Thoracic aorta (tissue), 2 donors: Measurements from ENCODE around the gene SEPTIN8. TPM values are rescaled to one million over a fixed set of nuclear protein-coding genes. Genes with fewer than 3 reads are reported as not detected.

ENCODE experiments used
- ATAC-seq: fragments of 150-250 bp; one replicate; pipeline ENCODE4 v1.8.0; 2017; ENCODE audit warnings: low read depth; ENCODE audit not compliant: insufficient number of reproducible peaks, low FRiP score
- DNase-seq: peaks from one replicate; pipeline ENCODE4 v3.0.0-alpha.2; 2020; ENCODE audit warnings: low spot score
- H3K27ac ChIP-seq, 2 donors: fragments of 200-600 bp; sonication (generic); 1 replicate in 1 of 2; 2 replicates in 1 of 2; pipeline ENCODE4 v1.5.1; 2016; ENCODE audit warnings: mild to moderate bottlenecking in 2 of 2, moderate library complexity in 2 of 2
- H3K27me3 ChIP-seq: fragments of 200-600 bp; sonication (generic); replicated peaks from 2 replicates; pipeline ENCODE4 v1.6.0; 2016; ENCODE audit warnings: mild to moderate bottlenecking; ENCODE audit not compliant: insufficient read depth
- H3K36me3 ChIP-seq: fragments of 200-600 bp; sonication (generic); one replicate; pipeline ENCODE4 v1.5.1; 2016
- H3K4me1 ChIP-seq, 2 donors: fragments of 200-600 bp; sonication (generic); 1 replicate in 1 of 2; 2 replicates in 1 of 2; pipeline versions ENCODE4 v1.5.1 to v1.6.0; 2016; ENCODE audit warnings: low read depth in 2 of 2, mild to moderate bottlenecking in 1 of 2; ENCODE audit not compliant: control insufficient read depth in 1 of 2
- H3K4me3 ChIP-seq: fragments of 200-600 bp; sonication (generic); 2 replicates; pipeline ENCODE4 v1.5.1; 2016; ENCODE audit warnings: mild to moderate bottlenecking
- H3K9me3 ChIP-seq: fragments of 200-600 bp; sonication (generic); 2 replicates; pipeline ENCODE4 v1.5.1; 2016
- CTCF ChIP-seq: fragments of 200-600 bp; sonication (generic); IDR thresholded peaks from one replicate; pipeline ENCODE4 v1.5.1; 2019; ENCODE audit warnings: antibody characterized with exemption
- total RNA-seq, 2 donors: library from RNA; depleted of rRNA; stranded (reverse); fragments of >200 nt; gene quantifications; one replicate each; pipeline versions ENCODE4 v1.1.0 to v1.2.3, GENCODE V29; 2016

SEPTIN8 gene
- total RNA-seq, 2 donors from 2014 or later = 85.7 to 111 TPM

GRCh38 chr5:132751444-132751843, 25.6 kb downstream of the SEPTIN8 start:
- DNase-seq (no peak), ATAC-seq (no peak)
- Histone ChIP-seq H3K27me3 (no peaks in the 10 kb centered on the region), H3K9me3 (no peaks in the 10 kb centered on the region), H3K4me1 (peaks cover 0 to 5% of the 10 kb centered on the region in 2 donors), H3K27ac (no peak overlapping the region), H3K4me3 (no peak overlapping the region), H3K36me3 (no peaks in the 10 kb centered on the region)
- no peak for TF ChIP-seq CTCF

GRCh38 chr5:132750471-132751230, 26.4 kb downstream of the SEPTIN8 start:
- H3K36me3 ChIP-seq = no peaks in the 10 kb centered on the region
- ATAC-seq (no peak), DNase-seq (no peak)
- peaks cover 0 to 5% of the 10 kb centered on the region in 2 donors for H3K4me1 ChIP-seq
- no peak overlapping the region for H3K27ac ChIP-seq
- H3K27me3 ChIP-seq = no peaks in the 10 kb centered on the region
- H3K9me3 ChIP-seq = no peaks in the 10 kb centered on the region
- H3K4me3 ChIP-seq = no peak overlapping the region
- no peak for TF ChIP-seq CTCF

- no peak for DNase-seq
- Histone ChIP-seq H3K4me3 (no peak overlapping the region), H3K9me3 (no peaks in the 10 kb centered on the region), H3K4me1 (peaks cover 0 to 5% of the 10 kb centered on the region in 2 donors), H3K36me3 (no peaks in the 10 kb centered on the region), H3K27ac (no peak overlapping the region), H3K27me3 (no peaks in the 10 kb centered on the region)
- no peak for TF ChIP-seq CTCF
- no peak for ATAC-seq
Measured at GRCh38 chr5:132749506-132749905, 27.5 kb downstream of the SEPTIN8 start.

- no peak overlapping the region for H3K27ac ChIP-seq
- peaks cover 0 to 5% of the 10 kb centered on the region in 2 donors for H3K4me1 ChIP-seq
- DNase-seq = no peak
- H3K27me3 ChIP-seq = no peaks in the 10 kb centered on the region
- no peak for ATAC-seq
- no peak overlapping the region for H3K4me3 ChIP-seq
- no peaks in the 10 kb centered on the region for H3K36me3 ChIP-seq
- H3K9me3 ChIP-seq = no peaks in the 10 kb centered on the region
- no peak for TF ChIP-seq CTCF
Measured at GRCh38 chr5:132748522-132749000, 28.5 kb downstream of the SEPTIN8 start.

- DNase-seq (no peak), ATAC-seq (no peak)
- Histone ChIP-seq H3K36me3 (no peaks in the 10 kb centered on the region), H3K27ac (no peak overlapping the region), H3K4me1 (peaks cover 0 to 5% of the 10 kb centered on the region in 2 donors), H3K9me3 (no peaks in the 10 kb centered on the region), H3K4me3 (peak overlapping the region; percentile 71), H3K27me3 (no peaks in the 10 kb centered on the region)
- TF ChIP-seq CTCF = no peak
Measured at GRCh38 chr5:132747616-132748440, 29.2 kb downstream of the SEPTIN8 start.
